Measurements from ENCODE around the gene CLEC2L. TPM values are rescaled to one million over a fixed set of nuclear protein-coding genes. Genes with fewer than 3 reads are reported as not detected.

CLEC2L gene
- total and polyA plus RNA-seq, 2 of the 13 experiments (the other 11 are each of a cell fraction or from before 2014, with no cell fraction given) = 0.20 to 0.25 TPM

GRCh38 chr7:139495580-139496125 is 27.8 kb upstream of the CLEC2L start (continued):
- TF ChIP-seq POGK (CRISPR knock-in tag; conservative IDR thresholded peaks at IDR 0.05) (no peak), ZNF562 (CRISPR knock-in tag; IDR thresholded peaks at IDR 0.05; ENCODE audit: borderline replicate concordance) (no peak), ZBTB40 (IDR thresholded peaks at IDR 0.05) (no peak), ZBTB40 (CRISPR knock-in tag; IDR thresholded peaks at IDR 0.05) (no peak), MXI1 (IDR thresholded peaks at IDR 0.05; ENCODE audit: borderline replicate concordance, low read depth, low read length) (no peak), ZNF784 (CRISPR knock-in tag; IDR thresholded peaks at IDR 0.05; ENCODE audit: borderline replicate concordance) (no peak)

Data from HepG2 (cell line).